GM13977 (cell line): ENCODE data around the gene SLC16A8.
"Not testable (repeated sequence)": the region's sequence is repeated elsewhere in the genome, so short reads cannot be mapped to it uniquely, and the experiment has no call there.

Source experiments
- DNase-seq: peaks from one replicate; pipeline ENCODE4 v3.0.0; 2012; ENCODE audit warnings: low spot score
- in situ Hi-C: fragments of 300-500 bp; cut with MboI; formaldehyde crosslinking; loops from one replicate; pipeline ENCODE4 v1.12.0; 2022; ENCODE audit warnings: low sequenced_read_pairs, low pct_unique_long_range_greater_than_20kb, mixed read lengths, inconsistent platforms; ENCODE audit not compliant: unreplicated experiment
- TF ChIP-seq, protein P1 (sequence below): IDR thresholded peaks from 2 replicates; pipeline ENCODE4 v1.5.1; 2012; ENCODE audit warnings: mild to moderate bottlenecking, control low read depth; ENCODE audit not compliant: insufficient read depth; ENCODE audit errors: extremely low read depth, missing control alignments

Gene SLC16A8

DNA sequence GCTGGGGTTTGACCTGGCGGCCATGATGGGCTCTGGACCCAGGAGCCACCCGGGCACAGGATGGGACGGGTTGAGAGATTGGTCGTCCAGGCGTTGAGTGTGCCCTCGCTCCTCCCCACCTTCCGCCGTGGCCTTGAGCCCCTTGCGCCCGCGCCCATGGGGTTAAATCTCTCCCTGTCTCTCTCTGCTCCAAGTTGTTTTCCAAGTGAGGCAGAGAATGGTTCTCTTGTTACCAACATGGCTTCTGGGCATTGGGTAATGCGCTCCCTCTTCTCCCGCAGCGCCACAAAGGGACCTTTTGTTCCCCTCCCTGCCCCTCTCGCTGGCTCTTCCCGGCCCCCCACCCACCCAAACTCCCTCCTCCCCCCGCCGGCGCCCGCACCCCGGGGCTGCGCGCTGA, 45.6 kb downstream of the SLC16A8 start:
- in situ Hi-C loops = no loop called here
- TF ChIP-seq, protein P1, sequence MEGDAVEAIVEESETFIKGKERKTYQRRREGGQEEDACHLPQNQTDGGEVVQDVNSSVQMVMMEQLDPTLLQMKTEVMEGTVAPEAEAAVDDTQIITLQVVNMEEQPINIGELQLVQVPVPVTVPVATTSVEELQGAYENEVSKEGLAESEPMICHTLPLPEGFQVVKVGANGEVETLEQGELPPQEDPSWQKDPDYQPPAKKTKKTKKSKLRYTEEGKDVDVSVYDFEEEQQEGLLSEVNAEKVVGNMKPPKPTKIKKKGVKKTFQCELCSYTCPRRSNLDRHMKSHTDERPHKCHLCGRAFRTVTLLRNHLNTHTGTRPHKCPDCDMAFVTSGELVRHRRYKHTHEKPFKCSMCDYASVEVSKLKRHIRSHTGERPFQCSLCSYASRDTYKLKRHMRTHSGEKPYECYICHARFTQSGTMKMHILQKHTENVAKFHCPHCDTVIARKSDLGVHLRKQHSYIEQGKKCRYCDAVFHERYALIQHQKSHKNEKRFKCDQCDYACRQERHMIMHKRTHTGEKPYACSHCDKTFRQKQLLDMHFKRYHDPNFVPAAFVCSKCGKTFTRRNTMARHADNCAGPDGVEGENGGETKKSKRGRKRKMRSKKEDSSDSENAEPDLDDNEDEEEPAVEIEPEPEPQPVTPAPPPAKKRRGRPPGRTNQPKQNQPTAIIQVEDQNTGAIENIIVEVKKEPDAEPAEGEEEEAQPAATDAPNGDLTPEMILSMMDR = no peak
- DNase-seq = no peak

DNA sequence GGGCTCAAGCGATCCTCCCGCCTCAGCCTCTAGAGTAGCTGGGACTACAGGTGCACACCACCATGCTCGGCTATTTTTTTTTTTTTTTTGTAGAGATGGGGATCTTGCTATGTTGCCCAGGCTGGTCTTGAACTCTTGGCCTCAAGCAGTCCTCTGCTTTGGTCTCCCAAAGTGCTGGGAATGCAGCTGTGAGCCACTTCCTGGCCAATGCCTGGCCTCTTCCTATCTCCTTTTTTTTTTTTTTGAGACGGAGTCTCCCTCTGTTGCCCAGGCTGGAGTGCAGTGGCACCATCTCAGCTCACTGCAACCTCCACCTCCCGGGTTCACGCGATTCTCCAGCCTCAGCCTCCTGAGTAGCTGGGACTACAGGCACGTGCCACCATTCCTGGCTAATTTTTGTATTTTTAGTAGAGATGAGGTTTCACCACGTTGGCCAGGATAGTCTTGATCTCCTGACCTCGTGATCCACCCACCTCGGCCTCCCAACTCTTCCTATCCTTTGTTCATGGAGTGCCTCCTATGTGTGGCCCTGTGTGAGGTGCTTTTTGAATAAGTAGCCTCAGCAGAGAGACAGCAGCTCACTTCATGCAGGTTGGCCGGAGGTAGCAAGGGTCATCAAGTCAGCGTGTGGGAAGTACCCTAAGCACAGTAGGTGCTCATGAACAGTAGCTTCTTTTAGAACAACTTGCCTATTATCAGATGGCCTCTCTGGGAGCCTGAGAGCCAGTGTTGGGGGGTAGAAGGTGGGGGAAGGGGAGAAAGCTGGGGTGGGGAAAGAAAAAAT, 46.4 kb downstream of the SLC16A8 start:
- in situ Hi-C loops, DNase-seq: not testable (repeated sequence)

DNA sequence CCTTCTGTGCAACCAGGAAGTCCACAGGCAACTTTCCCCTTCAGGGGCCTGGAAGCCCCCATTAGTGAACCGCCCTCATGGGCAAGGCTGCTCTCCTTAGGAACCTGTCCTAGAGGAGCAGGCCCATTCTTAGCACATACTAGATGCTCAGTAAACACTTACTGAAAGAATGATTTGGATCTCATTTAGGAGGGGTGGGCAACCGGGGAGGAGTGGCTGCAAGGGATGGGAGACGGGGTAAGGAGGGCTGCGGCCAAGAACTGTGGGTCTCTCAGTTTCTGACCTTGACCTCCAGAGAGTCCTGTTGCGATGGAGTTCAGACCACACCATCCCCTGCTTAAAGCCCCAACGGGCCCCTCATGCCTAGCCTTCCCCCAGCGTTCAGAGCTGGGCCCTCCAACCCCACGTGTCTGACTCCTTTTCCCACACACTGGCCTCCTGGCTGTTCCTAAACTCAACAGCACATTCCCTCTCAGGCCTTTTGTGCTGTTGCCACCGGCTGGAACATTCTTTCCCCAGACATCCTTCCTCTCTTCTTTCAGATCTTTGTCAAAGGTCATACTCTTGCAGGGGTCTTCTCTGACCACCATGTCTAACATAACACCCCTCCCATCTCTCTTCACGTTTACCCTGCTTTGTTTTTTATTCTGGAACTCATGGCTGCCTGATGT, 47.5 kb downstream of the SLC16A8 start:
- TF ChIP-seq, protein P1 = no peak
- in situ Hi-C loops = no loop called here
- DNase-seq = no peak

DNA sequence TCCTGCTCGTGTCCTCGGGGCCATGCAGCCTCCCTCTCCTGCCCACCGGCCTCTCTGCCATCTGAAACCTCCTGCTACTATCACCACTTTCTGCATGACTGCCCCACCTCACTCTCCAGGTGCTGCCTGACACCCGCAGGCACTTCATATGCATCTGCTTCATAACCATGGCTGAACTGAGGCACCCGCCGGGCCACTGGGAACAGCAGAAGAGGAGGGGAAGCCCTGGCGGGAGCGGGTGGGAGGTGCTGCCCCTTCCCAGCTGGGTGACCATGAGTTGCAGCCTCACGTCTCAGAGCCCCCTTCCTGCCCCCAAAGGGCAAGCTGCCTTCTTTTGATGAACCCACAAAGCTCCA, 48.5 kb downstream of the SLC16A8 start:
- in situ Hi-C loops = no loop called here
- TF ChIP-seq, protein P1 = no peak
- no peak for DNase-seq

DNA sequence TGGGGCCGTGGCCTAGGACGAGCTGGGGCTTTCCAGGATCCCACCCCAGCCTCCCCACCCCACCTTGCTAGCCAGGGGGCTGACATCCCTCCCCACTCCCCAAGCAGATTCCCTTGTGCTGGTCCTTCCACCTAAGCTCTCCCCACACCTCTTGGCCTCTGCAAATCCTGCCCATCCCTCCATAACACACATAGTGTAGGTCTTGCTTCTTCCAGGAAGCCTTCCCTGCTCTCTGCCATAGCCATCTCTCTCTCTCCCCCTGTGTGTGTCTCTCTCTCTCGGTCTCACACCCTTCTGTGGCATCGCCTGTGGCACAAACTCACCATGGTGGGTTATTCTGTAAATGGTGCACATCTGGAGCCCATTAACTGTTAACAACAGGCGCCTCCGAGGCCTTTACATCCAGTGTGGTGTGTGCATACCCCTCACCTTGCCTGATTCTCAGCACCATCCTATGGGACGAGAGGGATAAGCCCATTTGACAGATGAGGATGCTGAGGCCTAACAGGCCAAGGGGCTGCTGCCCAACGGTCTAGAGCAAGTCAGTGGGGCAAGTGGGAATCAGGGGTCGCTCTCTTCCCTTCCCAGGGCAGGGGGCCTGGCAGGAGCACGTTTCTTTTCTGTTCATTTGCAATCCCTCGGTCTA, 49.0 kb downstream of the SLC16A8 start:
- TF ChIP-seq, protein P1 = no peak
- no peak for DNase-seq
- in situ Hi-C loops = no loop called here

DNA sequence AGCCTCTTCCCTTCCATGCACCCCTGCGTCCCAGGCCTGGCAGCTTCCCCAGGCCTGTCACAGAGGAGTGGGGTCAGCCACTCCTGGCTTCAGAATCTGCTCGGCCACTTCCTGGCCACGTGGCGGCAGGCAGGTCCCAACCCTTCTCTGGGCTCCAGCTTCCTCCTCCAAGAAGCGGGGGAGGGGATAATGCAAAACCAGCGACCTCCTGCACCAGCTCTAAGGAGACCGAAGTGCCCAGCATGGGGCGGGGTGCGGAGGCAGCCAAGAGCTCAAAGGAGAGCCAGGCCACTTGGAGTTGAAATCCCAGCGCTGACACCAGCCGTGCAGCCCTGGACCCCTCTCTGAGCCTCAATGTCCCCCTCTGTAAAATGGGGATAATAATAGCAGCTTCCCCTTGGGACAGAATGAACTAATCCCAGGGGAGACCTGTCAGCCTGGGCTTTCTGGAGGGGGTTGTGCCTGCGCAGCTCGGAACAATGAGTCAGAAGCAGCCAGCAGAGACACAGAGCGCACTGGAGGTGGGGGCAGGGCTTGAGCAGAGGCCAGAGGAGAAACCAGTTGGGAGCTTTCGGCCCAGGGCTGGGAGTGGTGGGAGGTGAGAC, 49.6 kb downstream of the SLC16A8 start:
- no peak for DNase-seq
- in situ Hi-C loops = no loop called here
- TF ChIP-seq, protein P1 = no peak
